CD4-positive, alpha-beta T cell treated with Interleukin-10 for 1 hour (primary cell): ENCODE results near the gene RSF1.
"Not testable (repeated sequence)": the region's sequence is repeated elsewhere in the genome, so short reads cannot be mapped to it uniquely, and the experiment has no call there.

ENCODE experiments used
- DNase-seq: peaks from one replicate; pipeline ENCODE4 v3.0.0-alpha.2; 2020

Gene RSF1

GRCh38 chr11:77820565-77821348, at the start of gene RSF1, which contains the start of gene AAMDC:
TSS of gene RSF1 (minus strand) at chr11:77820722. CDS start at chr11:77820714, 8 bp downstream.
TSS of gene AAMDC (plus strand) at chr11:77821144. CDS start at chr11:77842497, 21,353 bp downstream.
- peak; percentile 97 for DNase-seq

GRCh38 chr11:77868744-77869143, 48.2 kb upstream of the RSF1 start:
- no peak for DNase-seq

GRCh38 chr11:77866336-77866735, 45.8 kb upstream of the RSF1 start:
- DNase-seq = no peak

- no peak for DNase-seq
These were observed 45.3 kb upstream of the RSF1 start for GRCh38 chr11:77865805-77866204.

GRCh38 chr11:77861444-77861843, 40.9 kb upstream of the RSF1 start:
- DNase-seq = not testable (repeated sequence)

- DNase-seq = not testable (repeated sequence)
These were observed 37.5 kb upstream of the RSF1 start for GRCh38 chr11:77857906-77858457.

GRCh38 chr11:77854838-77855237, 34.3 kb upstream of the RSF1 start:
- no peak for DNase-seq

- DNase-seq = no peak
These were observed 31.0 kb upstream of the RSF1 start for GRCh38 chr11:77851503-77851902.

- DNase-seq = not testable (repeated sequence)
These were observed 23.2 kb upstream of the RSF1 start for GRCh38 chr11:77843700-77844099.

- no peak for DNase-seq
These were observed 22.1 kb upstream of the RSF1 start for GRCh38 chr11:77842441-77843121.

- no peak for DNase-seq
These were observed 12.8 kb upstream of the RSF1 start for GRCh38 chr11:77833302-77833701.

- DNase-seq = no peak
These were observed 8.4 kb upstream of the RSF1 start for GRCh38 chr11:77828926-77829325.

GRCh38 chr11:77823775-77824174, 3.3 kb upstream of the RSF1 start:
- DNase-seq = no peak

- not testable (repeated sequence) for DNase-seq
These were observed 1.6 kb upstream of the RSF1 start for GRCh38 chr11:77822126-77822525.

- DNase-seq = no peak
These were observed 878 bp upstream of the RSF1 start for GRCh38 chr11:77821349-77821851.

GRCh38 chr11:77819921-77820564, 479 bp downstream of the RSF1 start:
- DNase-seq = peak; percentile 48

GRCh38 chr11:77819411-77819920, 1.1 kb downstream of the RSF1 start:
- DNase-seq = peak; percentile 86

GRCh38 chr11:77815459-77815858, 5.1 kb downstream of the RSF1 start:
- DNase-seq = no peak

- DNase-seq = no peak
These were observed 5.7 kb downstream of the RSF1 start for GRCh38 chr11:77814848-77815247.

GRCh38 chr11:77813256-77813655, 7.3 kb downstream of the RSF1 start:
- DNase-seq = no peak

- DNase-seq = no peak
These were observed 13.5 kb downstream of the RSF1 start for GRCh38 chr11:77806993-77807392.

GRCh38 chr11:77806415-77806814, 14.1 kb downstream of the RSF1 start:
- no peak for DNase-seq

GRCh38 chr11:77801477-77801876, 19.0 kb downstream of the RSF1 start:
- no peak for DNase-seq
